NCI-H2196 treated with DMSO at 0.1 percent for 48 hours (cell line): Measurements from ENCODE around the gene ACCSL.

Experiments used
- DNase-seq: peaks from one replicate; lab custom pipeline; 2025; ENCODE audit not compliant: unreplicated experiment; lab: John Stamatoyannopoulos, UW

The ACCSL gene

DNA sequence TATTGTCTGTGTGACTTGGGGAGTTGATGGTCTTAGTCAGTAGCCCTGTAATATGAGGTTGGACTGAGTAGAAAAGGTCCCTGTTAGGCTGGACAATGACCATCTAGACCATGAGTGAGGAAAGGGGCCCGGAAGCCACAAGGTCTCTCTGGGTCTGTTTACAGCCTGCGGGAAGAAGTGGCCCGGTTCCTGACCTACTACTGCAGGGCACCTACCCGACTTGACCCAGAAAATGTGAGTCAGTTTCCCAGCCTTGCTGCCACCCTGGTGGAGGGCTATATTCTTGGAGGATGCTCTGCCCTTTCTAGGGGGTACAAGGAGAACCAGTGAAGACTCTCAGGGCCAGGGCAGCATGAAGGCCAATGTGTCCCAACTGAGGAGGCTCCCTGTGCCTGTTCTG is 3.4 kb downstream of the ACCSL start:
- DNase-seq: no peak

DNA sequence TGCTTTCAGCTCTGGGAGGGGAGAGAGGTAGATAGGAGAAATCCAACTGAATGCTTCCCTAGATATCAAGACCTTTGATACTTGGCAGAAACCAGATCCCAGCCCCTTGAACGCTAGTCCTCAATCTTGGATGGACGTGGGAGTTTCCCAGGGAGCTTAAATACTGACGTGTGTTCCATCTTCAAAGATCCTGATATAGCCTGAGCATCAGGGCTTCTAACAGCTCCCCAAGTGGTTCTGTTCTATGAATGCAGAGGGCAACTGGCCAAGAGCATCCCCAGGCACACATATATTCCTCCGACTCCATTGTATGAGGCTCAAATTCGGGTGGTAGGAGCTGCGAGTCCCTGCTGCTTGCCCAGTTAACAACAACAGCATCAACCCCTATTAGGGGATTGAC is 9.6 kb downstream of the ACCSL start:
- no peak for DNase-seq

DNA sequence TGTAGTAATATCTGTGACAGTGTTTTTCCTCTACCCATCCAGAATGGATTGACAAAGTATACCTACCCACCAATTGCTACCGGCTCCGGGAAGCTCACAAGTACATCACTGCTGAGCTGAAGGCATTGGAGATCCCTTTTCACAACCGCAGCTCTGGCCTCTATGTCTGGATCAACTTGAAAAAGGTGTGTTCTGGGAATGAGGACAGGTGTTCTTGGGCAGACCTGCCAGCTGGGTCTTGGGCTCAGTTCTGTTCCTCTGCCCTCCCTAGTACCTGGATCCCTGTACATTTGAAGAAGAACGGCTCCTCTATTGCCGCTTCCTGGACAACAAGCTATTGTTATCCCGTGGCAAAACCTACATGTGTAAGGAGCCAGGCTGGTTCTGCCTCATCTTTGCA is 10.5 kb downstream of the ACCSL start:
- no peak for DNase-seq

DNA sequence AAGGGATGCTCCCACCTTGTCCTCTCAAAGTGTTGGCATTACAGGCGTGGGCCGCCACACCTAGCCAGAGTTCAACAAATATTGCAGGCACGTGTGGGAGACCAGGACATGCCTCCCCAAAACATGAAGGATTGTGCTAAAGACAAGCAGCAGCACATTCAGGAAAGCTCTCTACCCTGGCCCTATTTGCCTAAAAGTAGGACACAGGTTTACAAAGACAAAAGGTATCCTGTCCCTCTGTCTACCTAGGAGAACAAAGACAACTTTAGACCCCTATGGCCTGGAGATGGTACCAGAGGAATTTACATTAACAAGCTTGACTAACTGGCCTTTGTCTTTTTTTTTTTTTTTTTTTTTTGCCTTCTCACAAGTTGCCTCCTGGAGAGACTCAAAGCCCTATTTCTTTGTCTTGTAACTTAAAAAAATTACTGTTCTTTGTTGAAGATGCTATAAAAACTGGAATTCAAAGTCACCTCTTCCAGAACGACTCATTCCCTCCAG is 17.4 kb downstream of the ACCSL start:
- DNase-seq: no peak

DNA sequence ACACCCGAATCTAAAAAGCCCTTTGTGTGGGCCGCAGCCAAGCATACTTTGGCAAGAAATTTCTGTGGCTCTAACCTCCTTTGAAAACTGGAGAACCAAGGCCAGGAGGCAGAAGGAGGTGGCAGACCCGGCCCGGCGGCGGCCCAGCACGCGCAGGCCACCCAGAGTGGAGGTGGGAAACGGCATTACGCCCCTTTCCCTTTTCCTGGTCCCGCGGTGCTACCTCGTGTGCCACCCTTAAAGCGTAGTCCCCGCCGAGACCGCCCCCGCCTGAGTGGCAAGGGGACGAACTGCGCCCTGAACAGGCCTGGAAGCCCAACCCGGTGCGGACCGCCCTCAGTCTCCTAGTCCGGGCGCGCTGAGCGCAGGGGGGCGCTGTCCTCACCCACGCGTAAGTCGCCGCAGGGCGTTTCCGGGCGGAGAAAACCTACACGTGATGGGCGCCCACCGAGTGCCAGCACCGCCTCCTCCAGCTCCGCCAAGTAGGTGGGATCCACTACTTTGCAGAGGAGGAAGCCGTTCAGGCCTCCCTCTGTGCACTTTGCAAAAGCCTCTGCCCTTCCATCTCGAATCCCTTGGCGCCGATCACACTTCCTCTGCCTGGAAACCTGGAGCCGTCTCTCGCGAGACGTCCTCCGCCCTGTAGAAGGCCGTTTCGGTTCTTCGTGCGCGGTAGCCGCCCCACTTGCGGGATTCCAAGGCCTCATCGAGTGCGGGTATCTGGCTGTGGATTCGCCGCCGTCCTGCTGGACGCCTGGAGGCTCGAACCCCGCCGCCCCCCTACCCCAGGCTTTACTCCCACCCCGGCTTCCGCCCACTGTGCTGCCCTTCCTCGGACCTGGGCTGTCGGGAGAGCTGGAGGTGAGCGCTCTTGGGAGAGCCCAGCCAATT is 18.3 kb downstream of the ACCSL start, which contains the start of gene ACCS:
ACCS (plus strand) TSS at position 430 of the 891 bp plus-strand sequence. CDS start 1,358 bp downstream, outside the sequence.
- DNase-seq: peak; percentile 91

DNA sequence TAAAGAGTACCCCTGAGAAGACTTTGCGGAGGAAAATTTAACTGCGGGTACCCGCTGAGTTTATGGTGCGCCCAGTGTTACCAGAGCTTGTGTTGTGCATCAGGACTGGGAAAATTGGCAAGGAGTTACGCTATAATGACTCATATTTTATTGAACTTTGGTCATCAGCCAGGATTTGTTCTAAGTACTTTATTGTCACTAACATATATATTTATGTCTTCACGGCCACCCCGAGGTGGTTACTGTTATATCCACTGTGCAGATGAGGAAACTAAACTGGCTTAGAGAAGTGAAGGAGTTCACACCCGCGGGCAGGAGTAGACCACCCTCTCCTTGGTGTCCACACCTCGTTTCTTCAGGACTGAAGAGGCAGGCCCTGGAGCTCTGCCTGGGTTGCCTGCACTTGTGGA is 19.0 kb downstream of the ACCSL start:
- no peak for DNase-seq

DNA sequence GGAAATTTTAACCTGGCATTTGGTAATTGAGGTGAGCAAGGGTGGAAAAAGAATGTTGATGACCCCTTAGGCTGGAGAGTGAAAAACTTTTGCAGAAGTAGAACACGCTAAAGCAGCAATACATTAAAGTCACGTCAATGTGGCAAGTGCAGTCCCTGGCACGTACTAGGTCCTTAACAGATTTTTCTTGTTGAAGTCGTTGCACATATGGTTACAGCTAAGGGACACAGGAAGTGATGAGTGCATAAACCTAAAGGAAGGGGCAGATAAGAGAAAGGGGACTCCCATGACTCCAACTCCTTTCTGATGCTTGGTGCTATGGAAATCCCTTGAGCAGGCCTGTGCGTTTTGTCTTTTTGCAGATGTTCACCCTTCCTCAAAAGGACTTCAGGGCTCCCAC is 19.5 kb downstream of the ACCSL start:
- DNase-seq: no peak

DNA sequence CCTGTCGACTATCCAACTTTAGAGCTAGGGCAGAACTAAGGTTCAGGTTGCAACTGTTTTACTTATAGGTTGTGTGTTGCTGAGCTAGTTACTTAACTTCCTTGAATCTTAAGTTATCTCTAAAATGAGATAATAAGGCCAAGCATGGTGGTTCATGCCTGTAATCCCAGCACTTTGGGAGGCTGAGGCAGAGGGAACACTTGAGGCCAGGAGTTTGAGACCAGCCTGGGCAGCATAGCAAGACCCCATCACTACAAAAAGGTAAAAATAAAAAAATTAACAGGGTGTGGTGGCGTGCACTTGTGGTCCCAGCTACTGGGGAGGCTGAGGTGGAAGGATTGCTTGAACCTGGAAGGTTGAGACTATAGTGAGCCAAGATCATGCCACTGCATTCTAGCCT is 20.4 kb downstream of the ACCSL start:
- DNase-seq: no peak

DNA sequence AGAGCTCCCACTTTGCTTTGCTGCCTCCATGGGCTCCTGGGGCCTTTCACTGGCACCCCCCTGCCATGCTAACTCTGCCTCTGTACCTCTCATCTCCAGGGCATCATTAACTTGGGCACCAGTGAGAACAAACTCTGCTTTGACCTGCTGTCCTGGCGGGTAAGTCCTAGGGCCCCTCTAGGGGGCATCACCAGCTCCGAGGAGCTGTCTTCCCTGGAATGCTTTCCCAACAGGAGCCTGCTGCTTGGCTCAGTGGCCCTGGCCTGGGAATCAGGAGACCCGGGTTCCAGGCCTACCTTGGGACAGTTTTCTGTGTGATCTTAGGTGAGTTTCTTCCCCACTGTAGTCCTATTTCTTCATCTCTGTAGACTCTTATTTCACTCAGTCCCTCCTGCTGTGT is 23.4 kb downstream of the ACCSL start:
- no peak for DNase-seq

DNA sequence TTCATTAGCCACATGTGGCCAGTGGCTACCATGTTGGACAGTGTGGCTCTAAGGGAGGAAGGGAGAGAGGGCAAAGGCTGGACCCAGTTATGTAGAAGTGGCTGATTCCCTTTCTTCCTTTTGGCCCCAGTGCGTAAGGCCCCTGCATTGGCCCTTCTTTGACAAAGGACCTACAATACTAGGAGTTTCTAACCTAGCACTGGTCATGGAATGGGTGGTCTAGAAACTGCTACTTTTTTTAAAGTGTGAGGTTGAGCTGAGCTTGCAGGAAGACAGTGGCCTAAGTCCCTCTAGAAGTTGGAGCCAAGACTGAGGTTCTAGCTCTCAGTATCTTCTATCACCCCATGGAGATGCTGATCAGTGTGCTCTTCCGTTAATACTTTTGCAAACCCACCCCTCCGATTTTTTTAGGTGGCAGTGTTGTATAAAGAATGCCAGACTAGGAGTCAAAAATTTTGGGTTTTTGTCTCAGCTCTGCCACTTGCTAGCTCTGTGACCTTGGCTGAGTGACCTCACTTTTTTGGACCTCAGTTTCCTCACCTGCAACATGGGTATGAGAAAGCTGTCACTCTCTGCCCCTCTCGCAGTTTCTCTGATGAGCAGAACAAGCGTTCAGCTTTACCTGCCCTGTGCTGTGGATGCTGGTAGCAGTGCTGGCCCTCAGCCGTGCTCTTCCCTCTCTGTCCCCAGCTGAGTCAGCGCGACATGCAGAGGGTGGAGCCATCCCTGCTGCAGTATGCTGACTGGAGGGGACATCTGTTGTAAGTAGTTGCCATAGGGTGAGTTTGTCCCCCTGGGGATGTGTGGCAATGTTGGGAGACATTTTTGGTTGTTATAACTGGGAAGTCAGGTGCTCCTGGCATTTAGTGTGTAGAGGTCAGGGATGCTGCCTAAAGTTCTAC is 25.2 kb downstream of the ACCSL start:
- no peak for DNase-seq

DNA sequence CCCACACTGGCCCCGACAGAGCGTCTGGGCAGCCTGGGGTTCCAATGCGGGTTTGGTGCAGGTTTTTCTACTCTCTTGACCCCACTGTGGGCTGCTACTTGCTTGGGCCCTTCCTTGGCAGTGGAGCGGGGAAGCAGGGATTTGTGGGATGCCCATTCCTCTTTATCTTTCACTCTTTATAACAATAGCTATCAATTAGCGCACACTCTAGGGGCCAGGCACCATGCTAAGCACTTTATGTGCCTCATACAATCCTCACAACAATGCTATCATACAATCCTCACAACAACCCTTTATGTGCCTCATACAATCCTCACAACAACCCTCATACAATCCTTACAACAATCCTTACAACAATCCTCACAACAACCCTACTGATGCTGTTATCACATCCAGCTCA is 31.0 kb downstream of the ACCSL start:
- no peak for DNase-seq

DNA sequence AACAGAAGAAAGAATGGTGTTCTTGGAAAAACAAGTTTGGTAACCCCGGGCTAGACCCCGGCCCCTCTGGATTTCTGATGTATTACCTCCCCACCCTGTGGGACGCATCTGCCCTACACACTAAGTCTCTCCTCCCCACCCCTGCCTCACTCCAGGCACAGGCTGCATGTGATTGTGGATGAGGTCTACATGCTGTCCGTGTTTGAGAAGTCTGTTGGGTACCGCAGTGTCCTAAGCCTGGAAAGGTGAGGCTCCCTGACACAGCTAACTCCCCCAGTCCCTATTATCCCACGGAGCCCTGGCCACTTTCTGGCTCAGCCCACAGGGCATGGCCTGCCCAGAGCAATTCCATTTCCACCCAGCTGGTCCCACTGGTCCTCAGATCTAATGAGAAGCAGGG is 31.6 kb downstream of the ACCSL start:
- DNase-seq: no peak

DNA sequence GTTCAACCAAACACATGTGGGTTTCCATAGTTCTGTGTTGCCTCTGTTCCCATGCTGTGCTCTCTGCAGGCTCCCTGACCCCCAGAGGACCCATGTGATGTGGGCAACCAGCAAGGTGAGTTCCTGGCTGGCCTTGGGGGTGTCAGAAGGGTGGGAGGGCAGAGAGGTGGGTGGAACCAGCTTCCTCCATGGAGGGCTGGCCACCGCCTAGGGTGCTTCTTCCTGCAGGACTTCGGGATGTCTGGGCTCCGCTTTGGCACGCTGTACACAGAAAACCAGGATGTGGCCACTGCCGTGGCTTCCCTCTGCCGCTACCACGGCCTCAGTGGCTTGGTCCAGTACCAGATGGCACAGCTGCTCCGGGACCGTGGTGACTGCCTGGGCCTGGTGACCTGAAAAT is 33.2 kb downstream of the ACCSL start:
- no peak for DNase-seq

DNA sequence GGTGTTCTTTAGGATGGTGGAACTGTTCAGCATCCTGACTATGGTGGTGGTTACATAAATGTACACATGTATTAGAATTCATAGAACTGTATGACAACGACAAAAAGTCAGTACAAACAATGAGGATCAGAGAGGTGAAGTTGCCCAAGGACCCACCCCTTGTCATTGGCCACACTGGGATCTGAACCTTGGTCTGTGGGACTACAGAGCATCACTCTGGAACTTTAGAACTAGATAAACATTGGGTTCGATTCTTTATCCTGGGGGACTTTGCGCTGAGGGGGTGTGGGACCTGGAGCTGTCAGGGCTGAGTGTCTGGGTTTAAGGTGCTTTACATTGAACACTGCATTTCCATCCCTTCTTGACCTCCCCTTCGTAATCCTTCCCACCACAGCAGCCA is 34.9 kb downstream of the ACCSL start:
- no peak for DNase-seq

DNA sequence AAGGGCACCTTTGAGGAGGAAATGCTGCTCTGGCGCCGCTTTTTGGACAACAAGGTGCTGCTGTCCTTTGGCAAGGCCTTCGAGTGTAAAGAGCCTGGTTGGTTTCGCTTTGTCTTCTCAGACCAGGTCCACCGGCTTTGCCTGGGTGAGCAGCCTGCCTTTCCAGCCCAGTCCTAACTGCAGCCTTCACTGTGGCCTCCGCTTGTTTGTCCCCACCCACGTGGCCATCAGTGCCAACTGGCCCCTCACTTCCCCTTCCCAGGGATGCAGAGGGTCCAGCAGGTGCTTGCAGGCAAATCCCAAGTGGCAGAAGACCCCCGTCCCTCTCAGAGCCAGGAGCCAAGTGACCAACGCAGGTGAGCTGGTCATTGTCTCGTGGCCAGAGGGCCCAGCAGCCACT is 35.7 kb downstream of the ACCSL start:
- DNase-seq: no peak

DNA sequence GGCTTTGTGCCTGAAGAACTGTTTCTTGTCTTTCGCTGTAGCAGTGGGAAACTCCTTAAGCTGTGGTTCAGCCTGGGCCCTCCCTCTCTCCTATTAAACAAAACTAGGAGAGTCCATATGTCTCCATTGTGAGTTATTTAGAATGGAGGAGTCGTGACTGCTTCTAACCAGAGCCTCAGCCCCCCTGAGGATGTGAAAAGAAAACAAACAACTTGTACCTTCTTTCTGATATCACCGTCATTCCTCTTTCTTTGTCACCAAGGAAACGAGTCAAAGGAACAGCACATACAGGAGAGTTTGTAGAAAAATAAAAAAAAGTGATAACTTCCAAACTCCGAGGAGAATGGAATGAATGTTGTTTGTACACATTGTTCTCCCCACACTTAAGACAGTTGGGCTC is 36.1 kb downstream of the ACCSL start:
- DNase-seq: no peak

DNA sequence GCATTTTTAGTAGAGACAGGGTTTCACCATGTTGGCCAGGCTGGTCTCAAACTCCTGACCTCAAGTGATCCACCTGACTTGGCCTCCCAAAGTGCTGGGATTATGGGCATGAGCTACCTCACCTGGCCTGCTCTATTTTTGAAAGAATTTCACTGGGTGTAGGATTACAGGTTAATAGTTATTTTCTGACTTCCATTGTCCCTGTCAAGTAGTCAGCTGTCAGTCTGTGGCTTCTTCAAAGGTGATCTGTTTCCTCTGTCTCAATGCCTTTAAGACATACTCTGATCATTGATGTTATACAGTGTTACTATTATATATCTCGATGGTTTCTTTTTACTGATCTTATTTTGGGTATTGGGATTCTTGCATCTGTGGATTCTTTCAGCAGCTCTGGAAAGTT is 37.5 kb downstream of the ACCSL start:
- DNase-seq: no peak

DNA sequence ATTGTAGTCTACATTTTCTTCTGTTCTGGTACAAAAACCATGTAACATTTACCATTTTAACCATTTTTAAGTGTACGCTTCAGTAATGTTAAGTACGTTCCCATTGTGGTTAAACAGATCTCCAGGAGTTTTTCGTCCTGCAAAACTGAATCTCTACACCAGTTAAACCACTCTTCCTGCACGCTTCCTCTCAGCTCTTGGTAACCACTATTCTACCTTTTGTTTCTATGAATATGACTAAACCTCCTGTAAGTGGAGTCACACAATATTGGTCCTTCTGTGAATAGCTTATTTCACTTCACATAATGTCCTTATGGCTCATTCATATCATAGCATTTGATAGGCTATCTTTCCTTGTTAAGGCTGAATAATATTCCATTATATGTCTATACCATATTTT is 40.6 kb downstream of the ACCSL start:
- no peak for DNase-seq

DNA sequence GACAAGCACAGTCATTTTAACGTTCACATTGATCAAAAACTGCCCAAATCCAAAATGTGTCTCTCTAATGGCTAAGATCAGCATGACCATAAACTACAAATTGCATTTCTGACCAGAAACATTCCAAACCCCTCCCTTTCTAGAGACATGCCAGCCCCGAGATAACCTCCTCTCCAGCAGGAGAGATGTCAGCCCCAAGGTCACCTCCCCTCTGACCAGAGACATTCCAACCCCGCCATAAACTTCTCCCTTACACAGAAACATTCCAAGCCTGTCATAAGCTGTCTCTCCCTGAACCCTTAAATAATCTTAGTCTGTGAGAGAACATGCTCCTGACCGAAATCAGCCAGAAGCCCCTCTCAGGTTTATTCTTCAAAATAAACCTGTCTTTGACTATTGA is 41.1 kb downstream of the ACCSL start:
- no peak for DNase-seq

DNA sequence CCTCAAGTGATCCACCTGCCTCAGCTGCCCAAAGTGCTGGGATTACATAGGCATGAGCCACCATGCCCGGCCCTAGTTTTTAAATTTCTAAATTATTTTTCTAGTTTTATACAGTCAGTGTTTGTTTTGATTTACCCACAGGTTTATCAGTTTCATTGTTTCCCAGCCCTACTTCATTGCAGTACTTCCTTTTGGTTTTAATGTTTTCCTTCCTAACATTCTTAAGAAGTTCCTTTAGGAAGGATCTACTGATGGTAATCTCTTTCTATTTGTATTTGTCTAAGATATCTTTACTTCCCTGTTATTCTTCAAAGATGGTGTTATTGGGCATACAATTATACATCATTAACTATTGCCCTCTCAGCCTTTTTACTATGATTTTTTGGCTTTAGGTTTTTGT is 42.8 kb downstream of the ACCSL start:
- DNase-seq: no peak

DNA sequence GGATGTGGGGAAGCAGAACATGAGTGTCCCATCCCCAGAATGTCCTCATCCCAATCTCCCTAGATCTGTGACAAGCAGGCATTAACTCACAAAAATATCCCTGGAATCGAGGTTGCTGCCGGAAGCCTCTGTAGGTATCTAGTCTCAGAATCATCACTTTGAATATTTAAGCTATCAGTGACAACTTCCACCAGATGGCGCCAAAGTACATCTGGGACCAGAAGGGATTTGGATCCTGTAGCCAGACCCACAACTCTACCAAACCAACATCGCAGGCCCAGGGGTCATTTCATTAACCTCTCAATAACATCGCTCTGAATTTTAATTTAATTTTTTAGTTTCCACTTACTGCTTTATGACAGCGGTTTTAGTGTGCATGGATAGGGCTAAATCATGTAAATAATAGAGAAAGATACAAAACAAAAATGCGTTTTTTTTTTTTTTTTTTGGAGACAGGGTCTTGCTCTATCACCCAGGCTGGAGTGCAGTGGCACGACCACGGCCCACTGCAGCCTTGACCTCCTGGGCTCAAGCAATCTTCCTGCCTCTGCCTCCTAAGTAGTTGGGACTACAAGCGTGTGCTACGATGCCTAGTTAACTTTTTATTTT is 46.6 kb downstream of the ACCSL start:
- peak; percentile 83 for DNase-seq
